ENCODE data around the gene IFNA14.

The IFNA14 gene

DNA sequence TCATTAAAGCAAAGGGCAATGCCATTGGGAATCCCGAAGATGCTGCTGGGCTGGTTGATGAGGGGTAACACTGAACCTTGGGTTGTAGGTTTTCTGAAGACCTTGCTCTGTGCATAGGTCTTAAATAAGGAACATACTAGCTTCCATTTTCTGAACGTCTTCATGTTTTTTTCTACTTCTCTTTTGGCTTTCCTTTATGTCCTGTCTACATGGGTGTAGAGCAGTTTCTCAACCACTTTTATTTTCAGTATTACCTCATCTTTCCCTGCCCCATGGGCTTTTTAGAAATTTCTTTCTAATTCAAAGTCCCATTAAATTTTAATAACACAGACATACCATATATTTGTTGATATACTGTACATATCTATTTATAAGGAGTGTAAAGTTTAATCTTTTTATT lies at the start of gene IFNA14:
TSS of gene IFNA14 (minus strand) at position 95 of the 400 bp plus-strand sequence. CDS start at position 25, 70 bp downstream.
- TF ChIP-seq, protein P1, sequence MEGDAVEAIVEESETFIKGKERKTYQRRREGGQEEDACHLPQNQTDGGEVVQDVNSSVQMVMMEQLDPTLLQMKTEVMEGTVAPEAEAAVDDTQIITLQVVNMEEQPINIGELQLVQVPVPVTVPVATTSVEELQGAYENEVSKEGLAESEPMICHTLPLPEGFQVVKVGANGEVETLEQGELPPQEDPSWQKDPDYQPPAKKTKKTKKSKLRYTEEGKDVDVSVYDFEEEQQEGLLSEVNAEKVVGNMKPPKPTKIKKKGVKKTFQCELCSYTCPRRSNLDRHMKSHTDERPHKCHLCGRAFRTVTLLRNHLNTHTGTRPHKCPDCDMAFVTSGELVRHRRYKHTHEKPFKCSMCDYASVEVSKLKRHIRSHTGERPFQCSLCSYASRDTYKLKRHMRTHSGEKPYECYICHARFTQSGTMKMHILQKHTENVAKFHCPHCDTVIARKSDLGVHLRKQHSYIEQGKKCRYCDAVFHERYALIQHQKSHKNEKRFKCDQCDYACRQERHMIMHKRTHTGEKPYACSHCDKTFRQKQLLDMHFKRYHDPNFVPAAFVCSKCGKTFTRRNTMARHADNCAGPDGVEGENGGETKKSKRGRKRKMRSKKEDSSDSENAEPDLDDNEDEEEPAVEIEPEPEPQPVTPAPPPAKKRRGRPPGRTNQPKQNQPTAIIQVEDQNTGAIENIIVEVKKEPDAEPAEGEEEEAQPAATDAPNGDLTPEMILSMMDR (IDR thresholded peaks at IDR 0.05; ENCODE audit: extremely low read depth, missing control alignments) = no peak
- no peak for DNase-seq (ENCODE audit: low spot score)

DNA sequence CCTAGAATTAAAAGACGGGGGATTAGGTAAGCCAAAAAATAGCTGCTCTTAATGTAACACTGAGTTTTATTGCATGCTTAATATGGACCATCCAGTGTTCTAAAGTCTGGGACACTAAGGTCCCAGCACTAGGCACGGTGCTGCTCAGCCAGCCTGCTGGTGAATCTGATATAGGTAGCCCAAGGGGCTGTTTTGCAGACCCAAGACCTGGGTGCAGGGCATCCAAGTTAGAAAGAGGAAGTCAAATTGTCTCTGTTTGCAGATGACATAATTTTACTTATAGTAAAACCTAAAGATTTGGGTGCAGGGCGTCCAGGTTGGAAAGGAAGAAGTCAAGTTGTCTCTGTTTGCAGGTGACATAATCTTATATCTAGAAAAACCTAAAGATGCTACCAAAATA lies 47.5 kb upstream of the IFNA14 start:
- TF ChIP-seq, protein P1 (IDR thresholded peaks at IDR 0.05; ENCODE audit: extremely low read depth, missing control alignments) = no peak
- no peak for DNase-seq (ENCODE audit: low spot score)

DNA sequence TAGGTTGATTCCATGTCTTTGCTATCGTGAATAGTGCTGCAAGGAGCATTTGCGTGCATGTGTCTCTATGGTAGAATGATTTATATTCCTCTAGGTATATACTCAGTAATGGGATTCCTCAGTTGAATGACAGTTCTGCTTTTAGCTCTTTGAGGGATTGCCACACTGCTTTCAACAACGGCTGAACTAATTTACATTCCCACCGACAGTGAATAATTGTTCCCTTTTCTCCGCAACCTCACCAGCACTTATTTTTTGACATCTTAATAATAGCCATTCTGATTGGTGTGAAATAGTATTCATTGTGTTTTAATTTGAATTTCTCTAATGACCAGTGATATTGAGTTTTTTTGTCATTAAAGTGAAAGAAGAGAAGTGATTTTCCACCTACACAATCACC lies 46.9 kb upstream of the IFNA14 start:
- DNase-seq (ENCODE audit: low spot score) = no peak
- TF ChIP-seq, protein P1 (IDR thresholded peaks at IDR 0.05; ENCODE audit: extremely low read depth, missing control alignments) = no peak

DNA sequence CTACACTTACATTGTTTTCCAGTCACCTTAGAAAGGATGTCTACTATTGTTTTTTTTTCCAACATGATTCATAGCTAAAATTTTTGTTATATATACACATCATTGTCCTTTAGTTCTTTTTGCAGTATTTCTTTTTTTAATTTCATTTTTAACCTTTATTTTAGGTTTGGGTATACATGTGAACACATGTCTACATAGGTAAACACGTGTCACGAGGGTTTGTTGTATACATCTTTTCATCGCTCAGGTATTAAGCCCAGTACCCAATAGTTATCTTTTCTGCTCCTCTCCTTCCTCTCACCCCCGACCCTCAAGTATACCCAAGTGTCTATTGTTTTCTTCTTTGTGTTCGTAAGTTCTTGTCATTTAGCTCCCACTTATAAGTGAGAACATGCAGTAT lies 46.3 kb upstream of the IFNA14 start:
- DNase-seq (ENCODE audit: low spot score) = no peak
- TF ChIP-seq, protein P1 (IDR thresholded peaks at IDR 0.05; ENCODE audit: extremely low read depth, missing control alignments) = no peak

DNA sequence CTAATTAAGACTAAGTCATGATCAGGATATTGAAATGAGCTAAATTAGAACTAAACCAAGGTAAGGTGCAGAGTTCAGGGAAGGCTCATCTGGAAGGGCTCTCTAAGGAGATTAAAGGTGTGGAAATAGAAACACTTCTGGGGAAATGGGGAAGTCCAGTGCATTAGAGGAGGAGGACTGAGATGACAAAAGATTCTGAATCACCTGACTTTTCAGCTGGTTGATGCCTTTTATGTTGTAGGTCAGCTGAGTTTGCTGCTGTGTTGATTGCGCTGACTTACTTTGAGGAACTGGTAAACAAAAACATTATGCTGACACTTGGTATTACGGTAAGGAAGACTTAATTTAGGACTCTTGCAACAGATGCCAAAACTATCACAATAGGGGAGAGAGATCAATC lies 41.5 kb upstream of the IFNA14 start:
- no peak for DNase-seq (ENCODE audit: low spot score)
- TF ChIP-seq, protein P1 (IDR thresholded peaks at IDR 0.05; ENCODE audit: extremely low read depth, missing control alignments) = no peak

DNA sequence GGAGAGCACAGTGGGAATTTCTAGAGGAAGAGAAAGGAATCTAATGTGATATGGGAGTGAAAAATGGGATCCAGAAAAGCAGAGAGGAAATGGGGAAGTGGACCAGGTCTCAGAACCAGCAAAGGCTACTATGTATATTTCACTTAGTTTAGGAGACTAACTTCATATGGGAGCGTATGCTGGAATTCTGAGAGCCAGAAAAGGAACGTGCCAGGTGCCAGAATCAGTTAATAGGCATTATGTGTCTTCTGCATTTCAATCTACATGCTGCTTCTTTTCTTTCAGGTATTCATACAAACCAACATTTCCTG lies 28.5 kb upstream of the IFNA14 start:
- TF ChIP-seq, protein P1 (IDR thresholded peaks at IDR 0.05; ENCODE audit: extremely low read depth, missing control alignments) = no peak
- DNase-seq (ENCODE audit: low spot score) = no peak

DNA sequence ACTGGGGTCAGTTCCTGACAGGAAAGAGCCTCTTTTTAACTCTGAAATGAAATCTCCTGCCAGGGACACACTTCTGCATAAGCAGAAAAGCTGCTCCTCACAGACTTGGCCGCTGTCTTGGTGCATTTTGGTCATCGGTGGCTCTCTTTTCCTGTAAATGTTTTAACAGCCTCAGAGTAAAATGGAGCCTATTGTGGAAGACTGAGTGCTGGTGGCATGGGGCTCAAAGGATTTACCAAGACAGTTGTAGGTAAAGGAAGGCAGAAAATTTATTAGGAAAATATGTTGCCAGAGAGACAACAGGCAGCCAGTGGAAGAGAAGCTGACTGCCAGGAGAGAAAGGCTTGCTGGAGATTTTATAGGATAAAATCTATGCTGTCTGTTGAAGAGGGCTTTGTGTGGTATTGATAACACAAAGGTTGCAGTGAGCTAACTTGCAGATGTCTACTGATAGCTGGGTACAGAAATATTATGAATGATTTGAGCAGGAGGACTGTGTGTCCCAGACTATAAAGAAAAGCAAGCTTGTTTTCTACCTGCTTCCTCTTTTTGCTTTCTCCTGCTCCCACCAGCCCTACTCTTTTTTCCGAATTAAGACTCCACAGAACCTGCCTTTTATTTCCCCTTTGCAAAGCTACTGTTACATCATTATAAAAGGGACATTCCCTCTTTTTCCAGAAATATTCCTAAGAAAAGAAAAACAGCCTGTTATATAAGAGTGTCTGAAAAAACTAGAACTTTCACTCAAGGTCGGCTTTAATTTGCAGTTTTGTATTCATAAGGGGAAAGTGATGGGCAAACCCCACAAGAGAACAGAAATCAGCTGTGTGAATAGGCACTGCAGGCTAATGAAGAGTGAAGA lies 27.9 kb upstream of the IFNA14 start:
- no peak for DNase-seq (ENCODE audit: low spot score)
- TF ChIP-seq, protein P1 (IDR thresholded peaks at IDR 0.05; ENCODE audit: extremely low read depth, missing control alignments) = no peak

Measured in GM20000 (cell line).